Endodermal cell (in vitro differentiated cells): ENCODE results near the gene GPR18. TPM values are rescaled to one million over a fixed set of nuclear protein-coding genes. Genes with fewer than 3 reads are reported as not detected.

Experiments
- DNase-seq: peaks from one replicate; pipeline ENCODE4 v3.0.0-alpha.2; 2017
- H3K27ac ChIP-seq: 2 replicates; pipeline ENCODE4 v1.5.1; 2013; ENCODE audit warnings: mild to moderate bottlenecking, low read depth, low read length, moderate library complexity
- H3K27me3 ChIP-seq: 2 replicates; pipeline ENCODE4 v1.6.1; 2013; ENCODE audit warnings: mild to moderate bottlenecking, low read length, moderate library complexity; ENCODE audit not compliant: insufficient read depth, control insufficient read depth, poor library complexity, severe bottlenecking
- H3K36me3 ChIP-seq: 2 replicates; pipeline ENCODE4 v1.7.0; 2013; ENCODE audit warnings: mild to moderate bottlenecking, low read length, moderate library complexity; ENCODE audit not compliant: control insufficient read depth, insufficient read depth
- H3K4me1 ChIP-seq: one replicate; pipeline ENCODE4 v1.7.0; 2013; ENCODE audit warnings: low read length; ENCODE audit not compliant: control insufficient read depth, insufficient read depth
- H3K4me3 ChIP-seq: 2 replicates; pipeline ENCODE4 v1.5.1; 2013; ENCODE audit warnings: mild to moderate bottlenecking, low read length, moderate library complexity
- H3K9ac ChIP-seq: 2 replicates; pipeline ENCODE4 v1.6.1; 2013; ENCODE audit warnings: mild to moderate bottlenecking, low read length, moderate library complexity; ENCODE audit not compliant: poor library complexity, severe bottlenecking; ENCODE audit errors: extremely low read depth
- H3K9me3 ChIP-seq: 2 replicates; pipeline ENCODE4 v1.6.1; 2013; ENCODE audit warnings: mild to moderate bottlenecking, low read length, moderate library complexity; ENCODE audit not compliant: control insufficient read depth
- H3K27ac Mint-ChIP-seq: 2 replicates; pipeline ENCODE4 v1.8.0; 2020; ENCODE audit warnings: mixed read lengths
- H3K27me3 Mint-ChIP-seq: 2 replicates; pipeline ENCODE4 v1.8.0; 2021; ENCODE audit warnings: mild to moderate bottlenecking, mixed read lengths; ENCODE audit not compliant: insufficient read depth
- H3K36me3 Mint-ChIP-seq: 2 replicates; pipeline ENCODE4 v1.8.0; 2020; ENCODE audit warnings: low read depth, mixed read lengths
- H3K4me1 Mint-ChIP-seq: 2 replicates; pipeline ENCODE4 v1.8.0; 2020; ENCODE audit warnings: mixed read lengths
- H3K4me3 Mint-ChIP-seq: 2 replicates; pipeline ENCODE4 v1.8.0; 2020; ENCODE audit warnings: mild to moderate bottlenecking, moderate library complexity, mixed read lengths
- H3K9me3 Mint-ChIP-seq: 2 replicates; pipeline ENCODE4 v1.8.0; 2020; ENCODE audit warnings: mild to moderate bottlenecking, mixed read lengths
- WGBS, 2 experiments: methylation state at CpG; one replicate each; pipeline versions ENCODE4 v1.1.5 to v1.1.7; 2013; ENCODE audit warnings: missing lambda C conversion rate in 2 of 2, mixed read lengths in 1 of 2; ENCODE audit not compliant: insufficient coverage in 1 of 2, insufficient read length in 1 of 2; 5-methylcytosine and 5-hydroxymethylcytosine counted together
- total RNA-seq, 2 donors: library from RNA; stranded (reverse); fragmentation: NEBNext Ultra II Directional in 1 of 2; extraction: Animal tissue kit (Norgen Biotek cat#: 25700) in 1 of 2; gene quantifications; 2 replicates in 1 of 2; 3 replicates in 1 of 2; pipeline ENCODE4 v1.2.1, GENCODE V29; 2021
- TF ChIP-seq, protein P1 (sequence below): fragments of 200-600 bp; sonication (generic); conservative IDR thresholded peaks from 2 replicates; pipeline ENCODE4 v1.5.0; 2021; ENCODE audit warnings: antibody characterized with exemption, mild to moderate bottlenecking

GPR18 gene
- total RNA-seq, 2 donors from 2014 or later, result not detected

DNA sequence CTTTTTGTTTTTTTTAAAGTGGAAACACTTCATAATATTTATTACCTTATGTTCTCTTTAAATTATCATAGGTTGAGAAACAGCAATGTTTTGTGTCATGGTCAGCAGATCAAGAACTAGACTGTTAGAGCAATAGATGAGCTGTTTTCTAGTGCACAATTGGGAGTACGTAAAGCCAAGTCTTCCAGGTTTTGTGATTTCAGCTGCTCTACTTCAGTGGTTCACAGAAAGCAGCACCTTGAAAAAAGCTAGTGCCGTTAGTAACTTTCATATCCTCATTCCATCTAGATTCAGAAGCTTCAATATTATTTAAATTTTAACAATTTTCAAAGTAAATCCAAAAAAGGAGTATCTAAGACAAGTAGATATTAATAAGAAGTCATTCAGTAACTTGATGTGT is 1.9 kb downstream of the GPR18 start:
- peaks cover 33% of the 10 kb centered on the region for H3K36me3 ChIP-seq
- Mint-ChIP-seq H3K27ac (no peak overlapping the region), H3K4me3 (no peak overlapping the region), H3K27me3 (no peaks in the 10 kb centered on the region), H3K36me3 (peaks cover 18% of the 10 kb centered on the region), H3K9me3 (no peaks in the 10 kb centered on the region), H3K4me1 (no peaks in the 10 kb centered on the region)
- WGBS, 2 experiments, result 96 to 100% methylated on average over 1 to 2 of the region's 2 CpGs
- H3K9ac ChIP-seq, result no peak overlapping the region
- TF ChIP-seq, protein P1, sequence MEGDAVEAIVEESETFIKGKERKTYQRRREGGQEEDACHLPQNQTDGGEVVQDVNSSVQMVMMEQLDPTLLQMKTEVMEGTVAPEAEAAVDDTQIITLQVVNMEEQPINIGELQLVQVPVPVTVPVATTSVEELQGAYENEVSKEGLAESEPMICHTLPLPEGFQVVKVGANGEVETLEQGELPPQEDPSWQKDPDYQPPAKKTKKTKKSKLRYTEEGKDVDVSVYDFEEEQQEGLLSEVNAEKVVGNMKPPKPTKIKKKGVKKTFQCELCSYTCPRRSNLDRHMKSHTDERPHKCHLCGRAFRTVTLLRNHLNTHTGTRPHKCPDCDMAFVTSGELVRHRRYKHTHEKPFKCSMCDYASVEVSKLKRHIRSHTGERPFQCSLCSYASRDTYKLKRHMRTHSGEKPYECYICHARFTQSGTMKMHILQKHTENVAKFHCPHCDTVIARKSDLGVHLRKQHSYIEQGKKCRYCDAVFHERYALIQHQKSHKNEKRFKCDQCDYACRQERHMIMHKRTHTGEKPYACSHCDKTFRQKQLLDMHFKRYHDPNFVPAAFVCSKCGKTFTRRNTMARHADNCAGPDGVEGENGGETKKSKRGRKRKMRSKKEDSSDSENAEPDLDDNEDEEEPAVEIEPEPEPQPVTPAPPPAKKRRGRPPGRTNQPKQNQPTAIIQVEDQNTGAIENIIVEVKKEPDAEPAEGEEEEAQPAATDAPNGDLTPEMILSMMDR, result no peak
- no peaks in the 10 kb centered on the region for H3K4me1 ChIP-seq
- no peaks in the 10 kb centered on the region for H3K27me3 ChIP-seq
- no peak for DNase-seq
- no peak overlapping the region for H3K4me3 ChIP-seq
- no peak overlapping the region for H3K27ac ChIP-seq
- H3K9me3 ChIP-seq, result no peaks in the 10 kb centered on the region

DNA sequence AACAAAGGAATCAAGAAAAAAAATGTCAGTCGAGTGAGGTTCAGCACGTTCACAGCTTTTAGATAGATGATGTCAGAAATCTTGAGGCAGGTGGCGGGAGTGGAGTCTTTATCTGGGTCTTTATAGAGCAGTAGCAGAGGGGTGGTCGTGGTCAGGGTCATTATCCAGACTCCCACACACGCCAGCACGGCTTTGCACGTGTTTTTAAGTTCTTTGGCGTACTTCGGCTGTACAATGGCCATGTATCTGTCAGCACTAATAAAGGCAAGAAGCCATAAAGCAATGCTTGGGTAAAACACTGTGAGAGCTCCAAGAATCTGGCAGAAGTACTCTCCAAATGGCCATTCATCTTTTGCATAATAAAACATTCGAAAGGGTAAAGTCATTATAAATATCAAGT is 2.9 kb downstream of the GPR18 start:
- H3K27ac ChIP-seq, result no peak overlapping the region
- Mint-ChIP-seq H3K36me3 (peaks cover 18% of the 10 kb centered on the region), H3K27me3 (no peaks in the 10 kb centered on the region), H3K9me3 (no peaks in the 10 kb centered on the region), H3K27ac (no peak overlapping the region), H3K4me1 (no peaks in the 10 kb centered on the region), H3K4me3 (no peak overlapping the region)
- TF ChIP-seq, protein P1, result no peak
- H3K4me1 ChIP-seq, result no peaks in the 10 kb centered on the region
- 97 to 99% methylated on average over 9 to 10 of the region's 10 CpGs for WGBS, 2 experiments
- peaks cover 33% of the 10 kb centered on the region for H3K36me3 ChIP-seq
- no peaks in the 10 kb centered on the region for H3K27me3 ChIP-seq
- no peak overlapping the region for H3K4me3 ChIP-seq
- no peak for DNase-seq
- no peaks in the 10 kb centered on the region for H3K9me3 ChIP-seq
- H3K9ac ChIP-seq, result no peak overlapping the region

DNA sequence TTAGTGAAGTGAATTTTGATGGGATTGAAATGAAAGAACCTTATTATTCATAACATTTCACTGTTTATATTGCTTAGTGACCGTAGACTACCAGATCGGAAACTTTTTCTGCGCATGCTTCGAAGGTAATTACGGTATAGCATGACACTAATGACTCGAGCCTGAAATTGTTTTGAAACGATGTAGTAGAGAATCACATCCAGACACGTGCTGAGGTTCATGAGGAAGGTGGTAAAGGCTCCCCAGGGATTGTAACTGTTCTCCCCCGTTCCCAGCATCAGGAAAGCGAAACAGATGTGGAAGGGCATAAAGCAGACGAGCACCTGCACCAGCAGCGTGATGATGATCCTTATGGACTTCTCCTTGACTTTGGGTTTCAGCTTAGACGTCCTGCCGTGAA is 3.3 kb downstream of the GPR18 start:
- Mint-ChIP-seq H3K4me1 (no peaks in the 10 kb centered on the region), H3K27ac (no peak overlapping the region)

More for the DNA sequence above, 3.3 kb downstream of the GPR18 start:
- H3K27me3 ChIP-seq, result no peaks in the 10 kb centered on the region
- 96 to 97% methylated on average over 14 of the region's 14 CpGs for WGBS, 2 experiments
- Mint-ChIP-seq H3K36me3 (peaks cover 21% of the 10 kb centered on the region), H3K9me3 (no peaks in the 10 kb centered on the region), H3K27me3 (no peaks in the 10 kb centered on the region), H3K4me3 (no peak overlapping the region)
- H3K36me3 ChIP-seq, result peaks cover 33% of the 10 kb centered on the region
- TF ChIP-seq, protein P1, result no peak
- no peak overlapping the region for H3K4me3 ChIP-seq
- H3K9ac ChIP-seq, result no peak overlapping the region
- H3K27ac ChIP-seq, result no peak overlapping the region
- H3K9me3 ChIP-seq, result no peaks in the 10 kb centered on the region
- DNase-seq, result no peak
- no peaks in the 10 kb centered on the region for H3K4me1 ChIP-seq
